SK-N-SH (cell line): ENCODE measurements around the gene NMNAT2. TPM values are rescaled to one million over a fixed set of nuclear protein-coding genes. Genes with fewer than 3 reads are reported as not detected.

Experiments
- CTCF ChIA-PET: fragments of 300-600, 350-600 bp; formaldehyde crosslinking; extraction: SDS; loops from one replicate; lab custom pipeline; 2021; lab: Yijun Ruan, JAX
- POLR2A ChIA-PET: fragments of 350-600 bp; sonication (Branson Sonifier 250); formaldehyde crosslinking; extraction: SDS; loops from one replicate; lab custom pipeline; 2020; ENCODE audit warnings: antibody characterized with exemption, inconsistent platforms; lab: Yijun Ruan, JAX
- DNase-seq: peaks from one replicate; pipeline ENCODE4 v3.0.0; 2012
- H2AFZ ChIP-seq: fragments of 200-600 bp; sonication (generic); 2 replicates; pipeline ENCODE4 v1.8.1; 2016; ENCODE audit warnings: antibody characterized with exemption, mild to moderate bottlenecking, low read depth
- H3F3A ChIP-seq: fragments of 200-600 bp; sonication (generic); replicated peaks from 2 replicates; pipeline ENCODE3; 2016; ENCODE audit warnings: antibody characterized with exemption, mild to moderate bottlenecking; ENCODE audit not compliant: insufficient read depth
- H3K27ac ChIP-seq, 2 experiments: fragments of 200-500 bp in 1 of 2; fragments of 200-600 bp in 1 of 2; sonication (Bioruptor generic) in 1 of 2; sonication (generic), shearing (Covaris generic) in 1 of 2; 2 replicates each; pipeline versions ENCODE4 v1.5.1 to v1.6.1; 2014 to 2016; ENCODE audit warnings: low read depth in 2 of 2, inconsistent platforms in 1 of 2, low read length in 1 of 2, mild to moderate bottlenecking in 1 of 2, mixed read lengths in 1 of 2
- H3K27me3 ChIP-seq: fragments of 200-600 bp; sonication (generic), shearing (Covaris generic); 2 replicates; pipeline ENCODE4 v1.6.1; 2016; ENCODE audit warnings: mixed run types; ENCODE audit not compliant: insufficient read depth
- H3K36me3 ChIP-seq, 2 experiments: fragments of 200-500 bp in 1 of 2; fragments of 200-600 bp in 1 of 2; sonication (Bioruptor generic) in 1 of 2; sonication (generic) in 1 of 2; replicated peaks in 1 of 2; 2 replicates each; pipeline versions ENCODE3 to v1.5.1; 2014 to 2016; ENCODE audit warnings: low read length in 1 of 2, mild to moderate bottlenecking in 1 of 2; ENCODE audit not compliant: insufficient read depth in 2 of 2, control insufficient read depth in 1 of 2
- H3K4me1 ChIP-seq, 2 experiments: fragments of 200-500 bp in 1 of 2; fragments of 200-600 bp in 1 of 2; sonication (Bioruptor generic) in 1 of 2; sonication (generic), shearing (Covaris generic) in 1 of 2; 2 replicates each; pipeline versions ENCODE4 v1.5.1 to v1.6.1; 2014 to 2016; ENCODE audit warnings: low read depth in 1 of 2, low read length in 1 of 2, mixed run types in 1 of 2; ENCODE audit not compliant: insufficient read depth in 2 of 2, control insufficient read depth in 1 of 2
- H3K4me2 ChIP-seq: fragments of 200-600 bp; sonication (generic), shearing (Covaris generic); 2 replicates; pipeline ENCODE4 v1.6.1; 2017; ENCODE audit warnings: mixed run types
- H3K4me3 ChIP-seq, 2 experiments: fragments of 200-500 bp in 1 of 2; fragments of 200-600 bp in 1 of 2; sonication (Bioruptor generic) in 1 of 2; sonication (generic), shearing (Covaris generic) in 1 of 2; 2 replicates each; pipeline versions ENCODE4 v1.5.1 to v1.8.1; 2014 to 2016; ENCODE audit warnings: low read depth in 2 of 2, inconsistent platforms in 1 of 2, low read length in 1 of 2, mild to moderate bottlenecking in 1 of 2, mixed read lengths in 1 of 2, moderate library complexity in 1 of 2
- H3K79me2 ChIP-seq: fragments of 200-600 bp; sonication (generic); 2 replicates; pipeline ENCODE4 v1.8.1; 2017; ENCODE audit warnings: mild to moderate bottlenecking; ENCODE audit not compliant: insufficient read depth
- H3K9ac ChIP-seq: fragments of 200-600 bp; sonication (generic); 2 replicates; pipeline ENCODE4 v1.6.1; 2017; ENCODE audit warnings: mixed run types
- H3K9me2 ChIP-seq: fragments of 200-600 bp; sonication (generic); 2 replicates; pipeline ENCODE4 v1.6.1; 2017; ENCODE audit warnings: mixed run types
- H3K9me3 ChIP-seq: fragments of 200-600 bp; sonication (generic); 2 replicates; pipeline ENCODE4 v1.6.1; 2017; ENCODE audit warnings: mixed run types, mild to moderate bottlenecking, moderate library complexity
- H4K20me1 ChIP-seq: fragments of 200-600 bp; sonication (generic); 2 replicates; pipeline ENCODE4 v1.6.1; 2017; ENCODE audit warnings: mild to moderate bottlenecking, mixed run types; ENCODE audit not compliant: insufficient read depth
- EP300 ChIP-seq, 2 experiments: IDR thresholded peaks; 2 replicates each; pipeline versions ENCODE4 v1.4.0 to v1.6.1; 2012; ENCODE audit warnings: borderline replicate concordance in 1 of 2, low read depth in 1 of 2, low read length in 1 of 2
- FOXJ3 ChIP-seq: sonication (generic); formaldehyde crosslinking; IDR thresholded peaks from 2 replicates; pipeline ENCODE4 v1.5.1; 2020; ENCODE audit warnings: mild to moderate bottlenecking, missing genetic modification reagents
- WGBS: methylation state at CpG from one replicate; pipeline ENCODE4 v1.1.6; 2017; ENCODE audit warnings: low lambda C conversion rate; 5-methylcytosine and 5-hydroxymethylcytosine counted together
- polyA plus RNA-seq, 3 experiments: library from polyadenylated mRNA; depleted of rRNA; stranded (reverse); fragments of >200 nt; gene quantifications; 2 replicates each; pipeline ENCODE4 v1.2.3, GENCODE V29; 2012
- TF ChIP-seq, protein P1 (sequence below): IDR thresholded peaks from 2 replicates; pipeline ENCODE4 v1.6.1; 2012; ENCODE audit warnings: mild to moderate bottlenecking, low read depth, low read length, moderate library complexity

NMNAT2 gene
- polyA plus RNA-seq, 1 of the 3 experiments (the other 2 are of a cell fraction) = 0.07 TPM

DNA sequence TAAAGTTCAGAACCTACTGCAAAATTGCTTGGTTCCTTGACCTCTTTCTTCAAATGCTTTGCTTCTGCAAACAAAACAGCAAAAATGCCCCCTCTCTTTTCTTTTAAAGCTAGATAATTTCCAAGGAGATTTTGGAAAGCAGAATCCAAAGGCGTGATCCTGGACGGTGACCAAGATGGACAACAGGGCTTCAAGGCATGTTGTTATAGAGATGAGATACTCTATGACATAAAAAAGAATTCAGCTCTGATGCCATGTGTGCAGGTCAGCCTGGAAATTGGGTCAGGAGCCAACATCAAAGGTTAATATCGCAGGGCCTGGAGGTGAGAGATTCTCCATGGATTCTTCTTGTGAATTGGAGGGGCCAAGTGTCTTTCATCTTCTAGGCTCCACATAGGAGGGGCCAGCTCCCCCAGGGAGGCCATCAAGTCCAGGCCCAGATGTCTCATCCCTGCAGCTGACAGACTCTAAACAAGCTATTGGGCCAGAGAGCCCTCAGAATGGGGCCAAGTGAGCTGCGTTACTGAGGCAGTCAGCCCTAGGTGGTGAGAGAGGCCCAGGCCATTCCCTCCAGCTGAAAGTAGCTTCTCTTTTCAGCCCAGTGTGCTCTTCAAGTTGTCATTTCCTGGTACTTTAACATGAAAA lies 45.5 kb downstream of the NMNAT2 start:
- H3K9me2 ChIP-seq = no peaks in the 10 kb centered on the region
- no peaks in the 10 kb centered on the region for H3F3A ChIP-seq
- no peak overlapping the region for H3K4me3 ChIP-seq
- H3K4me1 ChIP-seq = no peaks in the 10 kb centered on the region
- H3K9ac ChIP-seq = no peak overlapping the region
- no peaks in the 10 kb centered on the region for H3K9me3 ChIP-seq
- H3K27me3 ChIP-seq = peaks cover 9% of the 10 kb centered on the region; the same call in 1 of the 2 replicates
- WGBS = 66% methylated on average over 3 of the region's 4 CpGs
- no peak for TF ChIP-seq FOXJ3 (CRISPR knock-in tag)
- no peak overlapping the region for H2AFZ ChIP-seq
- CTCF ChIA-PET = no interaction called here
- no peak overlapping the region for H3K4me2 ChIP-seq
- H3K27ac ChIP-seq = no peak overlapping the region
- H4K20me1 ChIP-seq = no peaks in the 10 kb centered on the region
- no peak for DNase-seq
- POLR2A ChIA-PET = no interaction called here
- no peaks in the 10 kb centered on the region for H3K79me2 ChIP-seq
- no peaks in the 10 kb centered on the region for H3K36me3 ChIP-seq

DNA sequence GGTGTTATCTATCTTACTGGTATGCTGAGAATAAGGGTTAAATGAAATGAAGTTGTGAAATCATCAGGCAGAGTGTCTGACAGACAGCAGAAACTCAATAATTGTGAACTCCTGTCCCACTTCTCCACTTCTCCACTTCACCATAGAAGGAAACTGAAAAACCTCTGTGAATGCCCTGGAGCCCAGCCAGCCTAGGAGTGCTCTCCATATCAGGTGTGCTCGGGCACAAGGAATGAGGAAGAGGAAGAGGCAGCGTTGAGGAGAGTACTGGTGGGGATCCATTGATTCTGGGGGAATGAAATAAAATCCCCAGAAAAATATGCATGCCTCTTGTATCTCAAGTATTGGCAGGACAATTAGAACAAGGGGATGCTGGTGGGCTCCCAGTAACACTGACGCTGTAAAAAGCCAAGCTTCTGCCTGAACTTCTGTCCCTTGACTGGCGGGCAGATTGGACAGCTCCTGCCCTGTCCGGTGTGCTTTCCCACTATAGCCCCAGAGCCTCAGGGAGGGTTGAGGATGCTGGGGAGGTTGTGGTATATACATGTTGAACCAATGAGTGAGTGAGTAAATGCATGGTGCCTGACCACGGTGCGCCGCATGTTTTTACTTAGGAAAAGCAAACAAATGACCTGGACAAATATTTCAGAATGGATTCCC lies 47.7 kb downstream of the NMNAT2 start:
- Histone ChIP-seq H3K4me2 (no peak overlapping the region), H3F3A (no peaks in the 10 kb centered on the region), H3K9me2 (no peaks in the 10 kb centered on the region), H2AFZ (no peak overlapping the region), H3K9ac (no peak overlapping the region), H3K4me3 (no peak overlapping the region), H3K36me3 (no peaks in the 10 kb centered on the region), H3K4me1 (no peaks in the 10 kb centered on the region), H3K79me2 (no peaks in the 10 kb centered on the region), H3K27ac (no peak overlapping the region)
- CTCF ChIA-PET = no interaction called here
- WGBS = 74% methylated on average over 7 of the region's 8 CpGs
- DNase-seq = no peak
- POLR2A ChIA-PET = no interaction called here
- no peak for TF ChIP-seq EP300 (IDR thresholded peaks at IDR 0.05; ENCODE audit: borderline replicate concordance in 1 of 2, low read depth in 1 of 2, low read length in 1 of 2)
- TF ChIP-seq, protein P1, sequence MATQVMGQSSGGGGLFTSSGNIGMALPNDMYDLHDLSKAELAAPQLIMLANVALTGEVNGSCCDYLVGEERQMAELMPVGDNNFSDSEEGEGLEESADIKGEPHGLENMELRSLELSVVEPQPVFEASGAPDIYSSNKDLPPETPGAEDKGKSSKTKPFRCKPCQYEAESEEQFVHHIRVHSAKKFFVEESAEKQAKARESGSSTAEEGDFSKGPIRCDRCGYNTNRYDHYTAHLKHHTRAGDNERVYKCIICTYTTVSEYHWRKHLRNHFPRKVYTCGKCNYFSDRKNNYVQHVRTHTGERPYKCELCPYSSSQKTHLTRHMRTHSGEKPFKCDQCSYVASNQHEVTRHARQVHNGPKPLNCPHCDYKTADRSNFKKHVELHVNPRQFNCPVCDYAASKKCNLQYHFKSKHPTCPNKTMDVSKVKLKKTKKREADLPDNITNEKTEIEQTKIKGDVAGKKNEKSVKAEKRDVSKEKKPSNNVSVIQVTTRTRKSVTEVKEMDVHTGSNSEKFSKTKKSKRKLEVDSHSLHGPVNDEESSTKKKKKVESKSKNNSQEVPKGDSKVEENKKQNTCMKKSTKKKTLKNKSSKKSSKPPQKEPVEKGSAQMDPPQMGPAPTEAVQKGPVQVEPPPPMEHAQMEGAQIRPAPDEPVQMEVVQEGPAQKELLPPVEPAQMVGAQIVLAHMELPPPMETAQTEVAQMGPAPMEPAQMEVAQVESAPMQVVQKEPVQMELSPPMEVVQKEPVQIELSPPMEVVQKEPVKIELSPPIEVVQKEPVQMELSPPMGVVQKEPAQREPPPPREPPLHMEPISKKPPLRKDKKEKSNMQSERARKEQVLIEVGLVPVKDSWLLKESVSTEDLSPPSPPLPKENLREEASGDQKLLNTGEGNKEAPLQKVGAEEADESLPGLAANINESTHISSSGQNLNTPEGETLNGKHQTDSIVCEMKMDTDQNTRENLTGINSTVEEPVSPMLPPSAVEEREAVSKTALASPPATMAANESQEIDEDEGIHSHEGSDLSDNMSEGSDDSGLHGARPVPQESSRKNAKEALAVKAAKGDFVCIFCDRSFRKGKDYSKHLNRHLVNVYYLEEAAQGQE = peak; percentile 48; the same call in 1 of the 2 replicates
- TF ChIP-seq, all 33 proteins: peak for 1
- Histone ChIP-seq H3K27me3 (peaks cover 9% of the 10 kb centered on the region; the same call in 1 of the 2 replicates), H4K20me1 (no peaks in the 10 kb centered on the region), H3K9me3 (no peaks in the 10 kb centered on the region)
